Trophoblast cell (in vitro differentiated cells and primary cell): ENCODE measurements around the gene USH1C.

Source experiments
- DNase-seq, 2 donors: peaks; one replicate each; pipeline ENCODE4 v3.0.0-alpha.2; 2016
- H2AFZ ChIP-seq: 2 replicates; pipeline ENCODE4 v1.6.1; 2013; ENCODE audit warnings: low read length, moderate library complexity, mild to moderate bottlenecking; ENCODE audit not compliant: insufficient read depth, poor library complexity
- H2AK5ac ChIP-seq: 2 replicates; pipeline ENCODE4 v1.6.1; 2013; ENCODE audit warnings: mild to moderate bottlenecking, low read length
- H2BK120ac ChIP-seq: 2 replicates; pipeline ENCODE4 v1.6.1; 2013; ENCODE audit warnings: low read length, mild to moderate bottlenecking, moderate library complexity; ENCODE audit not compliant: insufficient read depth, poor library complexity
- H2BK12ac ChIP-seq: 2 replicates; pipeline ENCODE4 v1.6.1; 2013; ENCODE audit warnings: mild to moderate bottlenecking, low read length, moderate library complexity
- H2BK5ac ChIP-seq: 2 replicates; pipeline ENCODE4 v1.6.1; 2013; ENCODE audit warnings: low read length, low read depth, moderate library complexity, mild to moderate bottlenecking; ENCODE audit not compliant: poor library complexity
- H3K14ac ChIP-seq: 2 replicates; pipeline ENCODE4 v1.6.1; 2013; ENCODE audit warnings: mild to moderate bottlenecking, low read length
- H3K18ac ChIP-seq: 2 replicates; pipeline ENCODE4 v1.6.1; 2013; ENCODE audit warnings: mild to moderate bottlenecking, low read length
- H3K23ac ChIP-seq: 2 replicates; pipeline ENCODE4 v1.6.1; 2013; ENCODE audit warnings: low read length
- H3K27ac ChIP-seq: 2 replicates; pipeline ENCODE4 v1.5.1; 2013; ENCODE audit warnings: low read depth, mild to moderate bottlenecking, inconsistent platforms, low read length, moderate library complexity
- H3K27me3 ChIP-seq: 2 replicates; pipeline ENCODE4 v1.6.1; 2013; ENCODE audit warnings: inconsistent platforms, mild to moderate bottlenecking, low read length, moderate library complexity; ENCODE audit not compliant: insufficient read depth
- H3K36me3 ChIP-seq, 2 experiments: 1 replicate in 1 of 2; 2 replicates in 1 of 2; pipeline ENCODE4 v1.6.1; 2013; ENCODE audit warnings: low read length in 2 of 2, mild to moderate bottlenecking in 2 of 2, moderate library complexity in 1 of 2; ENCODE audit not compliant: insufficient read depth in 2 of 2, control insufficient read depth in 1 of 2
- H3K4ac ChIP-seq: 2 replicates; pipeline ENCODE4 v1.6.1; 2013; ENCODE audit warnings: low read depth, mild to moderate bottlenecking, low read length, moderate library complexity
- H3K4me1 ChIP-seq, 2 experiments: 1 replicate in 1 of 2; 2 replicates in 1 of 2; pipeline ENCODE4 v1.6.1; 2013; ENCODE audit warnings: low read length in 2 of 2, mild to moderate bottlenecking in 2 of 2, moderate library complexity in 1 of 2; ENCODE audit not compliant: insufficient read depth in 2 of 2, control insufficient read depth in 1 of 2
- H3K4me2 ChIP-seq: 2 replicates; pipeline ENCODE4 v1.6.1; 2013; ENCODE audit warnings: inconsistent platforms, mild to moderate bottlenecking, low read length, moderate library complexity
- H3K4me3 ChIP-seq: 2 replicates; pipeline ENCODE4 v1.5.1; 2013; ENCODE audit warnings: mild to moderate bottlenecking, low read depth, low read length, inconsistent platforms
- H3K79me1 ChIP-seq: one replicate; pipeline ENCODE4 v1.6.1; 2013; ENCODE audit warnings: low read length
- H3K79me2 ChIP-seq: 2 replicates; pipeline ENCODE4 v1.6.1; 2013; ENCODE audit warnings: low read length, mild to moderate bottlenecking; ENCODE audit not compliant: control insufficient read depth, insufficient read depth, poor library complexity
- H3K9ac ChIP-seq: 2 replicates; pipeline ENCODE4 v1.6.1; 2013; ENCODE audit warnings: mild to moderate bottlenecking, low read length
- H3K9me3 ChIP-seq: 2 replicates; pipeline ENCODE4 v1.6.1; 2013; ENCODE audit warnings: low read depth, mild to moderate bottlenecking, control low read depth, inconsistent platforms, low read length; ENCODE audit not compliant: insufficient read depth
- H4K12ac ChIP-seq: 2 replicates; pipeline ENCODE4 v1.6.1; 2013; ENCODE audit warnings: low read depth, mild to moderate bottlenecking, low read length, moderate library complexity
- H4K8ac ChIP-seq: 2 replicates; pipeline ENCODE4 v1.6.1; 2013; ENCODE audit warnings: low read depth, mild to moderate bottlenecking, low read length, moderate library complexity
- H4K91ac ChIP-seq: one replicate; pipeline ENCODE4 v1.6.1; 2013; ENCODE audit warnings: low read depth, mild to moderate bottlenecking, low read length, moderate library complexity
- WGBS: extraction: QIAGEN DNeasy Blood & Tissue Kit; methylation state at CpG from one replicate; pipeline ENCODE4 v1.1.7; 2013; ENCODE audit warnings: missing lambda C conversion rate; ENCODE audit not compliant: insufficient read length, insufficient coverage; ENCODE audit errors: extremely low coverage; 5-methylcytosine and 5-hydroxymethylcytosine counted together

USH1C gene

GRCh38 chr11:17578296-17578695 is 34.1 kb upstream of the USH1C start:
- Histone ChIP-seq H3K79me1 (no peaks in the 10 kb centered on the region), H4K8ac (no peak overlapping the region), H3K4me1 (peaks cover 0 to 2% of the 10 kb centered on the region in 2 experiments), H2BK120ac (no peak overlapping the region), H2BK5ac (no peak overlapping the region), H2BK12ac (no peak overlapping the region), H2AFZ (no peak overlapping the region), H3K27ac (no peak overlapping the region), H3K36me3 (no peaks in the 10 kb centered on the region), H3K9ac (no peak overlapping the region), H3K4me2 (no peak overlapping the region), H4K91ac (no peak overlapping the region), H4K12ac (no peak overlapping the region), H2AK5ac (no peak overlapping the region), H3K14ac (no peak overlapping the region), H3K23ac (no peak overlapping the region), H3K9me3 (peaks cover 6% of the 10 kb centered on the region), H3K18ac (no peak overlapping the region), H3K4me3 (no peak overlapping the region), H3K27me3 (no peaks in the 10 kb centered on the region), H3K4ac (no peak overlapping the region), H3K79me2 (no peaks in the 10 kb centered on the region)
- DNase-seq: no peak
- WGBS: no CpG with 5 or more reads among the region's 11 CpGs

GRCh38 chr11:17575431-17576425 is 31.5 kb upstream of the USH1C start:
- no peaks in the 10 kb centered on the region for H3K79me1 ChIP-seq
- no peak overlapping the region for H4K8ac ChIP-seq
- peaks cover 6% of the 10 kb centered on the region for H3K9me3 ChIP-seq
- H3K4ac ChIP-seq: no peak overlapping the region
- H3K36me3 ChIP-seq: no peaks in the 10 kb centered on the region
- H3K18ac ChIP-seq: no peak overlapping the region
- no peak overlapping the region for H2AK5ac ChIP-seq
- DNase-seq: no peak
- no peak overlapping the region for H4K91ac ChIP-seq
- no peak overlapping the region for H3K9ac ChIP-seq
- H3K27me3 ChIP-seq: no peaks in the 10 kb centered on the region
- no peak overlapping the region for H2AFZ ChIP-seq
- no peak overlapping the region for H3K27ac ChIP-seq
- H2BK5ac ChIP-seq: no peak overlapping the region
- no peaks in the 10 kb centered on the region for H3K79me2 ChIP-seq
- no peak overlapping the region for H2BK12ac ChIP-seq
- H3K4me1 ChIP-seq: peaks cover 0 to 2% of the 10 kb centered on the region in 2 experiments
- no peak overlapping the region for H3K14ac ChIP-seq
- no peak overlapping the region for H3K4me3 ChIP-seq
- H3K4me2 ChIP-seq: no peak overlapping the region
- H2BK120ac ChIP-seq: no peak overlapping the region
- no peak overlapping the region for H4K12ac ChIP-seq
- no CpG with 5 or more reads among the region's 16 CpGs for WGBS
- no peak overlapping the region for H3K23ac ChIP-seq

DNA sequence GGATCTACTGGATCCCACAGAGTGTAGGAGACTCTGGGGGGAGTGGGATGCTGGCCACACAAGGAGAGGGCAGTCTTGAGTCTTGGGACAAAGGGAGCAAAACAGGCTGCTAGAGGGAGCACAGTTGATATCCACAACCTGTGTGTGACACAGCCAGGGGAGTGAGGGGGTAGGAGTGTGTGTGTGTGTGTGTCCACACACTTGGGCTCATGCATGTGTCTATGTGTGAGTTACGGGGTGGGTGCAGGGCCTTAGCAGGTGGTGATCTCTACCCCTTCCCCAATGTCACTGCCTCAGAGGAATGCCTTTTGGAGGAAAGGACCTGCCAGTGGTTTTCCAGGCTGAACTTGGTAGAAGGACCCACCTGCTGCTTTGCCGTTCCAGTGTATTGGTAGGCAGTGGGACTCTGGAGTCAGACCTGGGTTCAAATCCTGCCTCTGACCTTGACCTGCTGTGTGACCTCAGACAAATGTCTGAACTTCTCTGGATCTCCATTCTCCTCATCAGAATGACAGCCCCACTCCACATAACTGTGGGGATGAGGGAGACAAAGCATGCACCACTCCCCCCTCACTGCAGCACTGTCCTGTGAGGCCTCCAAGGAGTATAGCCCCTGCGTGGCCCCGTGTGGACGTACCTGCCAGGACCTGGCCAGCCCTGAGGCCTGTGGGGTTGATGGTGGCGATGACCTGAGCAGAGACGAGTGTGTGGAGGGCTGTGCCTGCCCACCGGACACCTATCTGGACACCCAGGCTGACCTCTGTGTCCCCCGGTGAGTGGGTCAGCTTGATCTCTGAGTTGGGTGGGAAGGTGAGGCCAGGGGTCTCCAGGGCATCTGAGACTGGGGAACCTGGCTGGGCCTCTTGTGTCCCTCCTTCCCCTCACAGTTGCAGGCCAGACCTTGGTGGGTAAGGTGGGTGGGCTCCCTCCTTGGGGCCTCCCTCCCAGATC is 30.2 kb upstream of the USH1C start:
- no peak overlapping the region for H3K9ac ChIP-seq
- WGBS: no CpG with 5 or more reads among the region's 9 CpGs
- H2AFZ ChIP-seq: no peak overlapping the region
- no peak overlapping the region for H3K4me3 ChIP-seq
- no peak overlapping the region for H2AK5ac ChIP-seq
- peaks cover 6% of the 10 kb centered on the region for H3K9me3 ChIP-seq
- no peak overlapping the region for H3K14ac ChIP-seq
- H2BK5ac ChIP-seq: no peak overlapping the region
- H4K91ac ChIP-seq: no peak overlapping the region
- DNase-seq: no peak
- no peak overlapping the region for H3K27ac ChIP-seq
- H2BK12ac ChIP-seq: no peak overlapping the region
- H3K79me1 ChIP-seq: no peaks in the 10 kb centered on the region
- H3K27me3 ChIP-seq: no peaks in the 10 kb centered on the region
- H3K18ac ChIP-seq: no peak overlapping the region
- no peaks in the 10 kb centered on the region for H3K36me3 ChIP-seq
- no peak overlapping the region for H2BK120ac ChIP-seq
- H3K4me2 ChIP-seq: no peak overlapping the region
- peaks cover 0 to 2% of the 10 kb centered on the region in 2 experiments for H3K4me1 ChIP-seq
- no peaks in the 10 kb centered on the region for H3K79me2 ChIP-seq
- H4K12ac ChIP-seq: no peak overlapping the region
- no peak overlapping the region for H3K23ac ChIP-seq
- H4K8ac ChIP-seq: no peak overlapping the region
- no peak overlapping the region for H3K4ac ChIP-seq

DNA sequence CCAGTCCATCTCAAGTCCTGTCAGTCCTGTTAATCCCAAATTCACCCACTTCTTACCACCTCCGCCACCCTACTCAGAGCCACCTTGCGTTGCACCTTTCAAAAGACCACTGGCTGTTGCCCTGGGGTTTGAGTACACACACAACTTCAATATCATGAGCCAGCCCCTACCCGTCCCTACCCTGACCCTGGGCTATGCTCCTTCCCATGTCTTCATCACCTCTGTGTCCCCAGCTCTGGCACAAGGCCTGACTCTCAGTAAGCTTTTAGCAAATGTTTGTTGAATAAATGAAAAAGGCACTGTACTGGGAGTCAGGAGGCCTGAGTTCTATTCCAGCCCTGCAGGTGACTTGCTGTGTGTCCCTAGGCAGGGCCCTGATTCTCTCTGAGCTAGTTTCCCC is 29.3 kb upstream of the USH1C start:
- no peak overlapping the region for H3K27ac ChIP-seq
- H2BK120ac ChIP-seq: no peak overlapping the region
- no peaks in the 10 kb centered on the region for H3K79me2 ChIP-seq
- no peak overlapping the region for H3K18ac ChIP-seq
- H2BK12ac ChIP-seq: no peak overlapping the region
- H4K8ac ChIP-seq: no peak overlapping the region
- no peak overlapping the region for H3K23ac ChIP-seq
- H3K14ac ChIP-seq: no peak overlapping the region
- no peaks in the 10 kb centered on the region for H3K79me1 ChIP-seq
- no peak overlapping the region for H2AFZ ChIP-seq
- H3K9me3 ChIP-seq: peaks cover 6% of the 10 kb centered on the region
- no peaks in the 10 kb centered on the region for H3K27me3 ChIP-seq
- peaks cover 0 to 2% of the 10 kb centered on the region in 2 experiments for H3K4me1 ChIP-seq
- no peaks in the 10 kb centered on the region for H3K36me3 ChIP-seq
- WGBS: no CpG with 5 or more reads among the region's 3 CpGs
- H3K4me2 ChIP-seq: no peak overlapping the region
- no peak overlapping the region for H4K91ac ChIP-seq
- no peak overlapping the region for H2BK5ac ChIP-seq
- H3K9ac ChIP-seq: no peak overlapping the region
- no peak overlapping the region for H2AK5ac ChIP-seq
- no peak overlapping the region for H4K12ac ChIP-seq
- no peak for DNase-seq
- H3K4me3 ChIP-seq: no peak overlapping the region
- H3K4ac ChIP-seq: no peak overlapping the region
